GM19238 (cell line): Measurements from ENCODE around the gene PRPF19.
"Not testable (repeated sequence)": the region's sequence is repeated elsewhere in the genome, so short reads cannot be mapped to it uniquely, and the experiment has no call there.

Experiments used
- DNase-seq: peaks from one replicate; pipeline ENCODE4 v3.0.0; 2011; ENCODE audit warnings: low spot score; ENCODE audit not compliant: insufficient read length

The PRPF19 gene

DNA sequence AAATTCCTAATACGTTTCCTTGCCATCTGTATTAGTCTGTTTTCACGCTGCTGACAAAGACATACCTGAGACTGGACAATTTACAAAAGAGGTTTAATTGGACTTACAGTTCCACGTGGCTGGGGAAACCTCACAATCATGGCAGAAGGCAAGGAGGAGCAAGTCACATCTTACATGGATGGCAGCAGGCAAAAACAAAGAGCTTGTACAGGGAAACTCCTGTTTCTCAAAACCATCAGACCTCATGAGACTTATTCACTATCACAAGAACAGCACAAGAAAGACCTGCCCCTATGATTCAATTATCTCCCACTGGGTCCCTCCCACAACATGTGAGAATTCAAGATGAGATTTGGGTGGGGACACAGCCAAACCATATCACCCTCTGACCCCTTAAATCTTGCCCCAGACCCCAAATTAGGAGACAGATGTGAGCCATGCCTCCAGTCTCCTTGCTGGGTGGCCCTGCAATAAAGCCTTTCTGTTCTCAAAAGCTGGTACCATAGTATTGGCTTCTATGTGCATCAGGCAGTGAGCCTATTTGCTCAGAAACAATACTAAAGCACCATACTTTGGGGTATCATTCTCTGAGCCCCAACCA is 3.4 kb upstream of the PRPF19 start:
- DNase-seq = not testable (repeated sequence)

DNA sequence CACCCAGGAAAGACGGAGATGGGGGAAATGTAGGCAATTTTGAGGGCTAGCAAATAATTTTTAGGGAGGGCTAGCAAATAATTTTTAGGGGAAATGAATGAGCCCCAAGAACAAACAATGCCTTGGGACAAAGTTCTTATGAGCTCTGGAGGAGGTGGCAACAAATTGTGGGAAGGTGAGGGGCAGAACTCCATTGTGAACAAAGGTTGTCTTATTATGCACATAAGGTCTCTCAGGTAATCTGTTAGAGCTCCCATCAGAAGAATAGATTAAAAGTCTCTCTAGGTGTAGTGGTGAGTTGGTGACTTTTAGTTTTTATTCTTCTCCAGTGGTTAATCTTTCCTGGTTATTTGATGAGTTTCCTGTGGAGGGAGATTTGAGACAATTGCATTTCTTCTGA is 2.4 kb upstream of the PRPF19 start:
- DNase-seq = no peak

DNA sequence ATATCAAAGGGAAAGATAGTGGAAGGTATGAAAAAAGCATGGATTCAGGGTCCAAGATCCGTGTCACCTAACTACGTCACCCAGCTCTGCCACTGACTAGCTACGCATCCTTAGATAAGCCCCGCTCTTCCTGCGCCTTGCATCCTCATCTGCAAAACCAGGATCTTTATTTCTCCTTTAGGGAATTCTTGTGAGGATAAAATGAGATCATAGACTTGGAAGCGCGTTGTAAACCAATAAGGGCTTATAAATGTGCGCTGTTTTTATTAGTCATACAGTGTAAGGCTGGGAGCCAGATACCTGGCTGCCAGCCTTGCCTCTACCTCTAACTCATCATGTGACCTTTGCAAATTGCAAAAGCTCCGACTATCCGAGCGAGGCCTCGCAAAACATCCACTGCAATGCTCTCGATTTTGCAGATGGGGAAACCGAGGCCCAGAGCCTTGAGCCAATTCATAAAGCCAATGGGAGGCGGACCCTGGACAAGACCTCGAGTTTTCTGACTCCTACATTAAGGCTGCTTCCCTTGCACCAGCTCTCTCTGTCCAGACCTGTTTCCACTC is 753 bp downstream of the PRPF19 start:
- no peak for DNase-seq

DNA sequence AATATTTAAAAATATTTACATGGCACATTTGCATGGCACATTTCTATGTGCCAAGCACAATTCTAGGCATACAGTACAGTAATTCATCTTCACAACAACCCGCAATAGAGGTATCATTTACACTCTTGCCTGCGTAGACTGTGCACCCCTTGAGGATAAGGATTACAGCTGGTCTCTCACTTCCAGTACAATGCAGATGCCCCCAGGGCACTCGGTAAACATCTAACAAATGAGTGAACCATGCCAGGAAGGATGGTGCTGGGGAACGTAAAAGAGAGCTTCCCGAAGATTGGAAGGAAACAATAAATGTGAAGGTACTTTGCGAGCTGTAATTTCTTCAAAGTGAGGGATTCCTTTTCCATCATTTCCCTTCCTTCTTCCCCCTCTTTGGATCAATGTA is 1.3 kb downstream of the PRPF19 start:
- no peak for DNase-seq

DNA sequence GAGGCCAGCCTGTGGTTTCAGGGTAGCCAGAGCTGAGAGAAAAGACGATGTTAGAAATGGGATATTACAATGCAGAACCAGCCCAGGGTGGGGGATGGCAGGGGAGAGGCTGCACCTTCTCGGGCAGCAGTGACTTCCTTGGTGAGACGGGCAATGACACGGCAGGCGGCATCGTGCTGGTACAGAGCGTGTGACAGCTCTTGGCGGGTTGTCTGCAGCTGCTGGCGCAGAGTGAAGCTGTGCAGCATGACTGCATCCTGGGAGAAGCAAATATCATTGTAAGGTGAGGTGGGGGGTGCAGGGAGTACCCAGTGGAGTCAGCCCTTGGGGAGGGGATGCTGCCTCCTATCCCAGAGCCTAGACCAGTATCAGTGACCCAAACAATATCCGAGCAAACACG is 3.8 kb downstream of the PRPF19 start:
- no peak for DNase-seq

DNA sequence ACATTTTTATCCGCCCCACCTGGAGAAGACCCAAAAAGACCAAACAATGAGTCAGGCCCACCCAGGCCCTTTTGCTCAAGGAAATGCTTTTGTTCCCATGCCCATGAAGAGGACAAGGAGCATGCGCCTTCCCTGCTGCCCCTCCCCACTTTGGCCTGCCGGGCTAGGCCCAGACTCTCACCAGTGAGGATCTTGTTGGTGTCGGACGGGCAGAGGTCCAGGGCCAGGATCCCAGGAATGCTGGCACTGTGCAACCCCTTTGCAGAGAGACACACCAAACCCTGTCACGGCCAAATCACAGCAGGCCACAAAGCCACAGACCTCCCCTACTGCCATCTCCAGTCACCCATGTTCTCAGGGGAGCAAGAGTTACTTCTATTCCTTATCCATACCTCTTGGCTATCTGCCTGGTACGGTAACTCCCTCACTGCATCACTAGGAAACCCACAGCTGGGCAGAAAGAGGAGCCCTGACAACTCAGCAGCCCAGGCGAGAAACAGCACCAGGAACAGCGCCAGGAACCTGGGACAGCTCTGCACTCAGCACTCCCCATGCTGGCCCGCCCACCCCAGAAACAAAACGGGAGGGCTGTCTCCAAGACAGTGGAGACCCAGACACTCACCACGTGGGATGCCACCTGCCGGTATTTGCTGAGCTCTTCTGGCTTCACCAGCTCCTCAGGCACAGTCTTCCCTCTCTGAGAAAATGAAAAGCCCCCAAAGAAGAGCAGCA is 5.5 kb downstream of the PRPF19 start:
- DNase-seq = no peak

DNA sequence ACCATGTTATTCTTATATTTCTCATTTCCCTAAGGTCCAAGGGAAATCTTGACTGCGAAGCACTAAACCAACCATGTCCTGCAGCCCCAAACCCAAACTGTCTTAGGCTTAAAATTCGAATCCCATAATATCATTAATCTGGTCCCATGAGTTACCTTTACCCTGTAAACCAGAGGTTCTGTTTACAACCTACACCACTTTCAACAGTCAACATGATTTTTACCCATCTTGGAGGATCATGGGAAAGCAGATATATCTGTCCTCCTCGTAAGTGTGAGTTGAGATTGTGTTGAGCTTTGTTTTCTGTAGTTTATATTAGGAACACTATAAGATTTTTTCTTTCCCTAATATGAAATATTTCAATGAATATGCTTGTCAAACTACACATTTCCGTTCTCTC is 6.4 kb downstream of the PRPF19 start:
- no peak for DNase-seq

DNA sequence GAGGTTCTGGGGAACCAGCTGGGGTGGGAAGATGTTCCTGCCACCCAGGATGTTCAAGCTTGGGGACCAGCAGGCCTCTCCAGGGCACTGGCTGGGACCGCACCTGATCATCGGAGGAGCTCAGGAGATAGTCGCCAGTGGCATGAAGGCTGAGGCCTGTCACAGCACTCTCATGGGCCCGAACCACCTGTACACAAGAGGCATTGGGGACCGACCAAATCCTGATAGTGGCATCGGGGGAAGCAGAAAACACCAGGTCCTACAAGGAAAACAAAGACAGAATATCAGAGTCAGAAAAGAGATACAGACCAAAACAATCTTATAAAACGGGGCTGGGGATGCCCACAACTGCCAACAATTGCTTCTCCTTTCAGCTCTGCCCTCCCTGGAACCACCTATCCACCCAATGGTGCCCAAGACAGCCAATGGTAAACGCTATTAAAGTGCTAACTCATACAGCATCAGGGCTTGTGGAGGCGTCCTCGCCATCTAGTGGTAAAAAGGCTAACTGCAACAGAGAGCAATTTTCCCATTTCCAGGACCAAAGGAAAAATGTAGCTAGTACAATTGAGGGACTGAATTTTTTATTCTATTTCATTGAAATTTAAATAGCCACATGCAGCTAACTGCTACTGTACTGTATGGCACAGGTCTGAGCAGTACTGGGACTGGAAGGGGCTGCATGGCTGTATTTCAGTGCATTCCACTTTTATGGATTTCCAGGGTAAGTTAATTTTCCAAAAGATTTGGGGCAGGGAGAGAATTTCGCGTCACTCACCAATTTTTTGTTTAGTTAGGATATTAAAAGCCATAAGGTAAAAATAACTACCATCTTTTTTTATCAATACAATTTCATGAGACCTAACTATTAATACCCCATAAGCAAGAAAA is 7.1 kb downstream of the PRPF19 start:
- DNase-seq = no peak

DNA sequence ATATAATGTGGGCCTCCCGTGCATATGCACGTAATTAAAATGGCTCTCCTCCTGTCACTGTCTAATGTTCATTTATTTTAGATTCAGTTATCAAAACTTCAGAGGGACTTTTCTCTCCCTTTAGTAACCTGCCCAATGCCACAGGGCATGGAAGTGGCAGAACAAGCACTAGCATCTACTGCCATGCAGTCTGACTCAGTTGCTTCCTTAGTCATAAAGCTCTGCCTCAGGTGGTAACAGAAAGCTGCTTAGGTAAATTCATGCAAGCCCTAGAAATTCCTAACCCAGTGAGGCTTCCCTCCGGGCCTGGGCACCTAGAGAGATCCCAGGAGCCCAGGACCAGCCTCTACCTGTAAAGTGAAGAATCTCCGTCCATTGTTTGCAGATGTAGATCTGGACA is 8.9 kb downstream of the PRPF19 start:
- DNase-seq = no peak

DNA sequence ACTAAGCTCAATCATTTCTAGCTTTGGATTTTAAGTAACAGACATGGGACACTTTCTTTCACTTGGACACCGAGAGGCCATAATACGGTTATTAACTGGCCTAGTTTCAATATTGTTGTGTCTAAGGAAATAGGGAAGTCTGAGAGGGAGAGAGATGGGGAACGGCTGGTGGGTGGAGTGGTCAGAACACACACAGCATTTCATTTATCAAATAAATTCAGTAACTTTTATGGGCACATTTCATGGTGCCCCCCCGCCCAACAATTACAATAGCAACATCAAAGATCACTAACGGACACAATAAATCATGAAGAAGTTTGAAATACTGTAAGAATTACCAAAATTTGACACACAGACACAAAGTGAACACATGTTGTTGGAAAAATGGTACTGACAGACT is 10.7 kb downstream of the PRPF19 start:
- DNase-seq = no peak

DNA sequence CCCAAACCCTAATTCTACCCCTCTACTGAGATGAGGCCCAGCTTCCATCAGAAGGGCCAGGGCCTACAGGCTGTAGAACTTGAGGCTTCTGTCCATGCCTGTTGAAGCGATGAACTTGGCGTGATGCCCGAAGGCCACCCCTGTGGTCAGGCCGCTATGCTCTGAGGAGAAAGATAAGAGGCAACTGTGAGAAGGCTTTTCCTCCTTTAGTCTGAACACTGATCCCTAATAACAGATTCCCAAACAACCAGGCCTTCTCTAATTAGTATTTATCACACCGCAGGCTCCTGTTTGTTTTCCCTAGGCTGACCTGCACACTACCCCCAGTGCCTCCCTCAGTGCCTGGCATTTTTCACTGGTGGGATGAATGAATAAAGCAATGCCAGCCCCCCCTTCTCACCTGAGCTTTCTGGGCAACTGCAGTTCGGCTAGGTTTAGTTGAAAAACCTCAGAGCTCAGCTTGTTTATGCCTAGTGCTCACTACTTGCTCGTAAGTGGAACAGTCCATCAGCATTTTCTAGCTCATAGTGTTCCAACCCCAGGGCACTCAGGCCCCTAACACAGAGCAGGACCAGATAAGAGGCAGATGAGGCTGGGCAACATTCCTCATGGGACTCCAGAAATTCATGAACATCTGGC is 15.2 kb downstream of the PRPF19 start:
- no peak for DNase-seq

DNA sequence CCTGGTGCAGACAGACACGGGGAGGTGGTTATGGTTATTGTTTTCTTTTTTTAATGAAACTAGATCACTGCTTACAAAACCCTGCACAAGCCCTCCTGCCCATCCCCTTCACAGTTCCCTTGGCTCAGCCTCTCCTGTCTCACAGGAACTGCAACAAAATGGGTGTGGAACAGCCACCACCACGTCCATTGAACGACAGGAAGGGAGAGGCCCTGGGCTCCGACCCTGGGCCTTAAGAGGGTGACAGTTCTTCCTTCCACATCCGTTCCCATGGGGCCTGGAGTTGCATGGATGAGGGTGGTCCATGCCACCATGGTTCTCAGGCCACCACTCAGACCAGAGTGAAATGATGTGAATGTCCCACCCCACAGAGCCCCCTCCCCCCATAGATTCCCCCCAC is 15.7 kb downstream of the PRPF19 start:
- DNase-seq = no peak

DNA sequence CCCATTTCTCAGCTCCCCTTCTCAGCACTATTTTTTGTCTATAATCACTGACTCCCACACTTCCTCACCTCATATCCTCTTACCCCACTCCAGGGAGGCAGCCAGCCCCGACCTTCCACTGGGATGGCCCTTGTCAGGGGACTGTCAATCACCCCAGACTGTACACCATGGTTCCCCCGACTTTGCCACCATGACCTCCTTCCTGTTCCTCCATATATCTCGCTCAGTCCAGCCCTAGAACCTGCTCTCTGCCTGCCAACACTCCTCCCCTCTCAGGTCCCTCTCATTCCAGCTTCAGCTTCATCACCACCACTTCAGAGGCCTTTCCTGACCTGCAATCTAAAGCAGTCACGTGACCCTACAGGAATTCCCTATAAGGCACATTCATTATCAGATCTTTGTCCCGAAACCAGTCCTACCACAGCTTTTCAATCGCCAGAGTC is 16.5 kb downstream of the PRPF19 start:
- no peak for DNase-seq

DNA sequence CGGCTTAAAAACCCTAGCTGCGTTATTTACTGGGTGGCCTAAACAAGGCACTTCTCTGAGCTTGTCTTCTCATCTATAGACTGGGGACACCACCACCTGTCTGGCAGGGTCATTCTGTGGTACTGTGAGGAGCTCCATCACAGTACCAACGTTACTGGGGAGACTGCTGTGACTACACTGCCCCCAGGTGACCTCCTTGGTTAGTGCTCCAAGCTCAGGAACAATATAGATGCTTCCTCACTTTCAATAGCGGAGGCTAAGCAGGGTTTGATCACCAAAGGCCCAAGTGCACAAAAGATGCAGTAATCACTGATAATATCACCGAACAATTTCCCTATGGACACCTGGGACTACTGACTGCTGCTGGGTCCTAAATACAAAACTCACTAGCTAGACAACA is 18.8 kb downstream of the PRPF19 start:
- no peak for DNase-seq

DNA sequence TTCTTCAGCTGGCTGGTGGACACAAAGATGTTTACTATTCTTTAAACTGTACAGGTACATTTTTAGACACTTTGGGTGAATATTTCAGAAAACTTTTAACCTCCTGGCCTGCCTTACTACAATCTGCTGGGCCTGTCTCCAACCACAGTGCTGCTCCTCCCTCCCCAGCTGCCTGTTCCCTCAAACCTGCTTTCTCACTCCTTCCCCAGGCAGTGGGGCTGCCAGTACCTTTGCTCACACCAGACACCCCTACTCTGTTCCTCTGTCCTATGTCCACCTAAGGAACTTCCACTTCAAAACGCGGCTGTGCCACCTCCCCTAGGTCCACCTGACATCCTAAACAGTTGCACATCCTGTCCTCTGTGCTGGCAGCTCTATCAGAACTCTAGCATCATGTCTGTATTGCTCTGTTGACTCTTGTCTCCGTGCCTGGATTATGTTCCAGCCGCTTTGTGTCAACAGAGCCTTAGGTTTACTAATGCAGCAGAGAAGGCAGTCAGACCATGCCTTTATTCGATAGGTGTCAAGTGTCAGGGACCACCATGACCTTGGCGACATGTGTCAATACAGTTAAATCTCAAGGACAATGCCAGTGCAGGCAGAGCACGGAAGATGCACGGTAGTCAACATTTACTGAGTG is 25.6 kb downstream of the PRPF19 start:
- DNase-seq = no peak

DNA sequence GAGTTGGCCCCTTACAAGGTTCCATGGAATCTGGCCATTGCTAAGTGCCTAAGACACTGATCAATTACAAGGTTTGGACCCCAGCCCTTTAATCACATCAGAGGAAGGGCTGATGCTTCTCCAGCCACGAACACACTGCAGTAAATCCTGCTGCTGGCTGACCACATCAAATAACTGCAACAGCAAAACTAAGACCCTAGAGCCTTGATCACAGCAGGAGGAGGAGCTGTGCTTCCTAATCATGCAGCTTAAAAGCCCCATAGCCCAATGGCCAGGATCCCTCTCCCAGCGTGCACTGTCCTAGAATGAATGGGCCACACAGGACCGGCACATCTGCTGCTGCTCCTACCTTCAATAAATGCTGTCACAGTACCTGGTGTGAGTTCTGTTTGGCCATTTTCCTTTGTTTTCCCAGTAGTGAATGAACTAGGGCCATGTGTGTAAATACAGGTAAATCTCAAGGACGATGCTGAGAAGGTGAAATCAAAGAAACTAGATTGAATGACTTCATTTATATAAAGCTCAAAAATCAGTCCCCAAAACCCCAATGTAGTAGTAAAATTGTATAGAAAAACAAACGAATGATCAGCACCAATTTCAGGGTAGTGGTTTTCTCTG is 26.3 kb downstream of the PRPF19 start:
- DNase-seq = no peak

DNA sequence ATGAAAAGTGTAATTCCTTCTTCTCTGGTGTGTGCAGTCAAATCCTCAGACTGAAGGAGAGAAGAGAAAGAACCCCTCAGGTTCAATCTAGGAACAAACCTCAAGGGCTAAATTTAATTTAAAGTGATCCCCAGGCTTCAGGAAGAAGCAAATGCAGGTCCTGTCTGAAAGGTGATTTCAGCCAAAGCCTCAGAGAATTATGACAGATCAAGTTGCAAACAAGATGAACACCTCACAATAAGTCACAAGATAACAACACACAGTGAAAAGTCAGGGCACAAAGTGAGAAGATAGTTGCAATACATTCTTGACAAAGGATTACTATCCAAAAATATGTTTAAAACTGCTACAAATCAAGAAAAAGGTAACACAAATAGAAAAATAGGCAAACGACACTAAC is 27.3 kb downstream of the PRPF19 start:
- DNase-seq = no peak

DNA sequence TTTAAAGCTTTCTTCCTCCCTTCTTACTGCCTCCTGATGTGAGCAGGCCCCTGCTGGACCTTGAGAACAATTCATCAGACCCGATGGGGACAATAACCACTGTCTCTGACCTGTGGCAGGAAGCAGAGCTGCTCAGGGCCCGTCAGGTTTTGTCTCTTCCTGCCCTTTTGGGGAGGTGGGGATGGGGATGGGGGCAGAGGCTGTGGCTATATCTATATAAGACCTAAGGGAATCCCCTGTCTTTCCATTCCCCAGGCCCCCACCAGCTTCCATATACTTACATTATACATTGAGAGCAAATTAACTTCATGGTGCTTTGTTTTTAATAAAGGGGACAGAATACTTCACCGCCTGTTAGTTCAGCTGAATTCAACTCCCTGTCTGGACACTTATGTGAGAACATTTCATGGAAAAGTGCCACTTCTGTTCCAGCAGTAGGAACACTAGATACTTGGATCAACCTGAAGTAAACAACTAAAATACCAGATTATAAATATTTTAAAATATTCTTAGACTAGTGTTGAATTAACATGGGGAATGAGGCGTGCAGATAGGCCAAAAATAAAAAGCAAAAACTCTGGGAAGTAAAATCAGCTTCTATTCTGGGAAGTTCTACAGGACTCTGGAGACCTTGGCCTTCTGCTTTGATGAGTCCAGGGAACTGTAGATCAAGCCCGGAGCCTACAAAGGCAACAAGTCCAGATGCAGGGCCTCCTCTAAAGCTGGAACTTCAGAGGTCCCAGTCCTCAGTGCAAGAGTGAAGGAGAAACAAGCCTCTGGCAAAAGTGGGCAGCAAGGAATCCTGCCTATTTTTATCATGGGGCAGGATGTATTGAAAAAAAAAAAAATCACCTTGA is 27.9 kb downstream of the PRPF19 start:
- no peak for DNase-seq

DNA sequence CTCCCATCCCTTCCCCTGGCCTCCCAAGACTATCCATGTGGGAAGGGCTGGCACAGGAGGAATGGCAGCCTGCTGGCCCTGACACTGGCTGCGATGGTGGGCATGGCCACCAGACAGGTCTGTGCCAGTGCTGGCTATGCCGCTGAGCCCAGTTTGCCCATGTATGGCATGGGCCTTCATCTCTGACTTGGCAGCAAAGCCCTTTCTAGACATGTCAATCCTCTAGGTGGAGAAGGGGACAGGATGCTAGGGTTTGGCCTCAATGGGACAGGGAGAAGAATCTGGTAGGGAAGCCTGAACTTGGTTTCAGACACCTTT is 30.3 kb downstream of the PRPF19 start:
- no peak for DNase-seq
